GM21360 (cell line): Measurements from ENCODE around the gene CEACAM6.

Experiments
- ATAC-seq: cut with Tn5 transposase; IDR thresholded peaks from one replicate; pipeline ENCODE4 v1.9.1; 2021; ENCODE audit warnings: mild to moderate bottlenecking, moderate library complexity; ENCODE audit not compliant: unreplicated experiment

CEACAM6 gene

DNA sequence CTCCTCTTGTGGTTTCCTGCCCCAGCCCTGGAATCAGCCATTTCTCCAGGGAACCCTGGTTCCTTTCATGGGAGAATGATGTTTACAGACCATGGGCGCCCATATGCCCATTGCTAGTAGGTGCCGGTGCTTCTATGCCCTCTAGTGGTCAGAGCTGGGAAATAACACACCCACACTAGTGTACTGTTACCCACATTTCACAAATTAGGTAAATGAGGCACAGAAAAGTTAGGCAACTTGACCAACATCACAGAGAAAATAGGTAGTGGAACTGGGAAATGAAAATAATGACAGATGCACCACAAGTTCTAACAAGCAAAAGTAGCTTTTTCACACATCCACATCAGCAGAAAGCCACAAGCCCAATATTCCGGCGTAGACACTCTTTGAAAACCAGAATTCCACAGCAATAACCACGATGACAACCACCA is 39.7 kb downstream of the CEACAM6 start:
- no peak for ATAC-seq

DNA sequence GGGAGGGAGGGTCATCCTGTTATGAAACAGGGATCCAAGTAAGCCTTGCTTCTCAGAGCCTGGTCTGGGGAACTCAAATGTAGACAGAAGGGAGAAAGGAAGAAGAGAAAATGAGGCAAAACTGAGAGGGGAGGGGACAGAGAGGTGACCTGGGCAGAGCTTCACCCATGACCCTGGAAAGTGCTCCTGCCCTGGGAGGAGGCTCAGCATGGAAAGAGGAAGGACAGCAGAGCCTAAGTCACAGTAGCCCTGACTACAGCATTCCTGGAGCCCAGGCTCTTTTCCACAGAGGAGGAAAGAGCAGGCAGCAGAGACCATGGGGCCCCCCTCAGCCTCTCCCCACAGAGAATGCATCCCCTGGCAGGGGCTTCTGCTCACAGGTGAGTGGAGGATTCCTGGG is 41.0 kb downstream of the CEACAM6 start, which contains the start of gene CEACAM3:
TSS of gene CEACAM3 (plus strand) at position 226 of the 400 bp plus-strand sequence. CDS start at position 317, 91 bp downstream.
- ATAC-seq = no peak

DNA sequence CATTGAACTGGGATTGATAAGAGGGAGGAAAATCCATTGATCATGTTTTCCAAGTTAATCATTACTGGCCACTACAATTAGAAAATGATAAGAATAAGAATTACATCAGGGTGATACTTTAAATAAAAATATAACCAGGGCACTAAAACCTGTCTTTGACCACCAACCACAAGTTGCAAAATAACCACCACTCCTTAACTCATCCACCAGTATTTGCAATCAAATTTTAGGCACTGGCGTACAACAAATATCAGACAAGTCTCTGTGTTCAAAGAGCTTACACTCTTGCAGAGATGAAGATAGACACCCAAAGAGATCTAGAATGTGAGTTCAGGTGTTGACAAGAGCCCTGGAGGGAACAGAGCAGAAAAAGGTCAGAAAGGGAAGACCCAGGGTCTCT is 41.6 kb downstream of the CEACAM6 start:
- ATAC-seq = no peak

DNA sequence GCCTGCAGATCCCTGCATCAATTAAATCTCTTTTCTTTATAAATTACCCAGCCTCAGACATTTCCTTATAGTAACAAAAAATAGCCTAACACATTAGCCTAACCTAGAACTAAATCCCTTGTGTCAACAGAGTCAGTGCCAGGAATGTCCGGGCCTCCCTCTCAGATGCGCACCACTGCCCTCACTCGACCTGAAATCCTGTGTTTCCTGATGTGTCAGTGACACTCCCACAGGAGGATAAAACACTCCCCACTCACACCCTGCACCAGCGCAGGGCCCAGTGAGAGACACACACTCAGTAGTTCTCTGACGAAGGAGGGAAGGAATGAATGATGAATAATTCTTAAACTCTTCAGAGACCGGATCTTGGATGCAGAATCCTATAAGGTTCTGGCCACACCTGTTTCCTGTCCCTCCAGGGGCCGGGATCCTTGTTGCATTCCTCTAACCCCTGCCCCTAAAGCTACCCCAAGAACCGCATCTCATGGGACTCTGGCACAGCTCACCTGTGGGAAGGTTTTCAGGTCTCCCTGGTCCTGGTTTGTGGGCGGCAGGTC is 44.2 kb downstream of the CEACAM6 start:
- ATAC-seq = no peak

DNA sequence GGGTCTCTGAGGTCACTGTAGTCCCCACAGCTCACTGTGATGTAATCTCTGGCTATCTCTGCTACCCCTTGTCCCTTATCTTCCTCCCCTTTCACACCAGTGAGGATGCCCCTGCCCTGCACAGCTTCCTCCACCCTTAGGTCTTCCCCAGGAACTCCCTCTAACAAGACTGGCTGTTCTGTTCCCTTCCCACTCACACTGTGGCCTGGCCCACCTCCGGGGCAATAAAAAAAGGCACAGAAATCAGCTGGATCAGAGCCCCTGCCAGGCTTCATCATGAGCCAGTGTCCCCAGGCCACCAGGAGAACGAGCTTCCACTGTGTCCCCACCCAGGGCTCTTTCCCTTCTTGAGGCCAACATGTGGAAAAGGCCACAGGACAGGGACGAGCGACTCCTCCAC is 45.7 kb downstream of the CEACAM6 start:
- ATAC-seq = no peak

DNA sequence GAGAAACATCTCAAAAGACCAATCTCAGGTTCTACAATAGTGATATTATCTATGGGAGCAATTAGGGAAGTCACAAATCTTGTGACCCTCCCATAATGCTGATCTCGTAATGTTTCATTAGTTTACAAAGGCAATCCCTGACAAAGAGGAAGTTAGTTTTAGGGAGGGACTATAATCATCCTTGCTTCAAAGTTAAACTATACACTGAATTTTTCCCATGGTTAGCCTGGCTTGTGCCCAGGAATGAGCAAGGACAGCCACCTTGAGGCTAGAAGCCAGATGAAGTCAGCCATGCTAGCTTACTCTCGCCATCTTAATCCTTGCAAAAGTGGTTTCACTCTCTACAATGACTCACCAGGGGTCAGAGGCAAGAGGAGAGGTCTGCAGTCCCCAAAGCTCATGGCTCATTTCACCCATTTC is 46.5 kb downstream of the CEACAM6 start:
- ATAC-seq = no peak

DNA sequence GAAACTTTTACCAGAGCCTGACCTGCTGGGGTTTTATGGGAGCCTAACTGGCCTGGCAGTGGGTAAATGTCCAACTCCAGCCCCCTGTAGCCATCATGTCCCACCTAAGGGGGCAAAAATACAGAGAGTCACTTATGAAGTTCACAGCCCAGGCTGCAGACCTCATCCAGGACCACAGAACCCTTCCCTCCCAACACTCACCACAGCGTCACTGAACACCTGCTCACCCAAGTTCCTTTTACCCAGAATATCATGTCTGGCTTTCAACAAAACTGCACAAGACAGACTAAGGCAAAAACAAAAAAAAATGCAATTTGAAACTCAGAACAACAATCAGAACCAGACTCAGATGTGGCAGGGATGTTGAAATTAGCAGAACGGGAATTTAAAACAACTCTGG is 47.4 kb downstream of the CEACAM6 start:
- no peak for ATAC-seq

DNA sequence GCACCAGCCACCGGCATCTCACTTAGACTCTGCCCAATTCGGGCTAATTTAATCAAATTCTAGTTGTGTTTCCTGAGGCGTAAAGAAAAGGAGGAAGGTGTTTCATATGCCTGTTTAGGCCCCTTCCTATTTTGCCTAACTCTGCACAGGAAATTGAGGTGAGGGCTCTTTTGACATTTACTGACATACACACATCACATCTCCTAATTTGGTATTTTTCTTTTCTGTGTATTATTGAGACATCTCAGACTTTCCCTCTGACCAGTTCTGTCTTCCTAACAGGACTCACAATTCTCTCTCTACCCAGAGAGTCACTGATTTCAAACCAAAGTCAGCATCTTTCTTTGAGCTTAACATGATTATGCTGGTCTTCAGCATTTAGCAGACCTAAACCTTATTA is 49.0 kb downstream of the CEACAM6 start:
- ATAC-seq = no peak

DNA sequence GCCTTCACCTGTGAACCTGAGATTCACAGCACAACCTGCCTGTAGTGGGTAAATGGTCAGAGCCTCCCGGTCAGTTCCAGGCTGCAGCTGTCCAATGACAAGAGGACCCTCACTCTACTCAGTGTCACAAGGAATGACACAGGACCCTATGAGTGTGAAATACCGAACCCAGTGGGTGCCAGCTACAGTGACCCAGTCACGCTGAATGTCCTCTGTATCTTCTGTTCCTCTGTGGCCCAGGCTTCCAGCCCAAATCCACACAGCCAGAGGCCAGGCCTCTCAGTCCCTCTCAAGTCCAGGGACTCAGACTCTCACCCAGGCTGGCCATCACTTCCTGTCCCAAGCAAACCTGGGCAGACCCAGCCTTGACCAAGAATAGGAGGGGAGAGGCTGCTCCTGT is 51.8 kb downstream of the CEACAM6 start:
- no peak for ATAC-seq

DNA sequence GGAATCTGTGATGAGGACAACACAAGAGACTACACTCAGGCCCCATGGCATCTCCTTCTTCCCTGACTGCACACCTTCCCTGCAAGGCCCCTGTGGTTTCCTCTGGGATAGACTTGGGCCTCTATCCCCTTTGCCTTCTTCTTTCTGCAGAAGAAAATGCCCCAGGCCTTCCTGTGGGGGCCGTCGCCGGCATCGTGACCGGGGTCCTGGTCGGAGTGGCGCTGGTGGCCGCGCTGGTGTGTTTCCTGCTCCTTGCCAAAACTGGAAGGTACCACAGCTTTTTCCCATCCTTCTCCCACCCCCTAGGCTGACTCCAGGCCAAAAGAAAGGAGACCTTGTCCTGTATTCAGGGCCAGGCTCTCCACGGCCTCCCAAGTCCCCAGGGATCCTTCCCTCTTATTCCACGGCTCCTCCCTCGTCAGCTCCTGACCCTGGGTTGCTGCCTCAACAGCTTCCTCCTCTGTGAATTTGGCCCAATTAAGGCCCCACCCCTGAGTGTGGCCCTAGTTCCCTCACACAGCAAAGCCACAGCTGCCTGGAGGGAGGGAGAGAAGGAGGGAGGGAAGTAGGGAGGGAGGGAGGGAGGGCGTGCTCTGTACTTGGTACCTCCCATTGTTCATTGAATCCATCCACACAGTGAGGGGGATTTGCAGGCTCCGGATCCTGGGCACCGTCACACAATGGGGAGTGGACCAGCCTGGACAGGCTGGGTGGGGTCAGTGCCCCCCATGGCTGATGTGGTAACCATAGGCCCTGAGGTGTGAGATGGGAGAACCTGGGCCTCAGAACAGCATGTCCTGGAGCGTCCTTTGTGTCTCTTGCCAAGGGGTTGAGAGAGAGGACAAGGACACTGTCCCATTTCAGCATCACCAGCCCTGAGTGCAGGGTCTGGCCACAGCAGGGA is 53.6 kb downstream of the CEACAM6 start:
- no peak for ATAC-seq

DNA sequence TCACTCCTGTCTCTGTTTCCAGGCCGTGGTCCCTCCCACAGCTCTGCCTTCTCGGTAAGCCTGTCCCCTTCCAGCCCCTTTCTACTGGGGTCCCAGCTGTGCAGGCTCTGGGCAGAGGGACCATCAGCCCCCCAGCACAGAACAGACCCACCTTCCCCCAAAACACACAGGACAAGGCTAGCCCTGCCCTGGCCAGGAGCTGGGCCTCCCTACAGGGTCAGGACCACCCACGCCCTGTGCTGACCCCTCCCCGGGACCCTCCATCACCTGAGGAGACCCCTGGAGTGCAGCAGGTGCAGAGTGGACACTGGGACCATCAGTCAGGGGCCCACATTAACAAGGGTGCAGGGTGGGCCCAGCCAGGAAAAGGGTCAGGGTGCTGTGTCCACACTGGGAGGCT is 55.0 kb downstream of the CEACAM6 start:
- ATAC-seq = no peak

DNA sequence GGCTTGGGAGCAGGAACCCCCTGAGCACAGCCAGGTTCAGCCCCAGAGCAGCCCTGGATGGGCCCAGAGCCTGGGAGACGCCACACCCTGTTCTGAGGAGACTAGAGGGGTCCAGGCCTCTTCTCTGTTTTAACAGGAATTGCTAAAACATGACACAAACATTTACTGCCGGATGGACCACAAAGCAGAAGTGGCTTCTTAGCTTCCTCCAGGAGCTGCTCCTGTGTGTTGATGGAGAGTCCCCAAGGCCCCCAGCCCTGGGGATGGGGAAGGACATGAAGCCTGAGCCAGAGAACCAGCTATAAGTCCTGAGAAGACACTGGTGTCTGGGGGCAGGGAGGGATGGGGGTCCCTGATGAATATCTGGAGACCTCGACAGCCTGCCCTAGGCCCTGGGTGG is 55.7 kb downstream of the CEACAM6 start:
- ATAC-seq = no peak

DNA sequence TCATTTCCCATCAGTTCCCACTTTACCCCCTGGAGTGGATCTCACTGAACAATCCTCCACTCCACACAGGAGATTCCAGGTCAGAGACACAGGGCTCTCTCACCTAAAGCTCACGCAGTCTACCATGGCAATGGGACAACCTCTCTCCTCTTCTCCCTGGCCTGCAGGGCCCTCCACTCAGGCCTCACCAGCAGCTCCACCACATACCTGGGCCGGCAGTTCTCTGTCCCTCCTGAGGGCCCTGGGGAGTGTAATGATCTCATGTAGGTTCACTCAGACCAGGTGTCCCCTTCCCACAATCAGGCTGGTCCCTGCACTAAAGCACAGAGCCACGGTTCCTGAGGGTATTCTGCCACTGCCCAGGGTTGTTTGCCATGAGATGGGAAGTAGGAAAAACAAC is 56.7 kb downstream of the CEACAM6 start:
- ATAC-seq = no peak

DNA sequence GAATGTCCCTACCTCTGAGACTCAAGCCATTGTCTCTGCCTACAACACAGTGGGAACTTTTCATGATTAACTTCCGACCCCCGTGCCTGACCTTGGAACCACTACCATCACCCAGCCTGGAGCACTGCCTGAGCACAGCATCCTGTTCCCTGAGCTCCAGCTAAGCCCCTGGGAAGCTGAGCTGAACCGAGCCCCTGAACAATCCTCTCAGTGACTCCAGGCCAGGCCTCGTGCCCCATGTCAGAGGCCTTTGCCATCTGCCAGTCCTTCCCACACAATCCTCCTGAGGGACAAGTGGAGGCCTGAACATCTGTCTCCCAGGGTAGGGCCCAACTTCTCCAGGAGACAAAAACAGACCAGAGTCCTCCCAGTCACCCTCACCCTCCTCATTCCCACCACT is 58.6 kb downstream of the CEACAM6 start:
- ATAC-seq = no peak

DNA sequence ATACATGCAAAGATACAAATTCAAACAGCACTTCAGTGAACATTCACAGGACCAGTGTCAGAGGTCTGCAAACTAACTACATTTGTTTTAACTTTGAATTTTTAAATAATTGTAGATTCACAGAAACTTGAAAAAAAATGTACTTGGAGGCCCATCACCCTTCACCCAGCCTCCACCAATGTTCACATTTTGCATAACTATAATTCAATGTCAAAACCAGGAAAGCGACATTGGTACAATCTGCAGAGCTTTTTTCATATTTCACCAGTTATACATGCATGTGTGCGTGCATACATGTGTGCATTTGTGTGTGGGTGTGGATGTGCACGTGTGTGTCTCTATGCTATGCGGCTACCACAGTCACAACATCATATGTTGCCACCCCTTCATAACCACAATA is 60.0 kb downstream of the CEACAM6 start:
- ATAC-seq = no peak

DNA sequence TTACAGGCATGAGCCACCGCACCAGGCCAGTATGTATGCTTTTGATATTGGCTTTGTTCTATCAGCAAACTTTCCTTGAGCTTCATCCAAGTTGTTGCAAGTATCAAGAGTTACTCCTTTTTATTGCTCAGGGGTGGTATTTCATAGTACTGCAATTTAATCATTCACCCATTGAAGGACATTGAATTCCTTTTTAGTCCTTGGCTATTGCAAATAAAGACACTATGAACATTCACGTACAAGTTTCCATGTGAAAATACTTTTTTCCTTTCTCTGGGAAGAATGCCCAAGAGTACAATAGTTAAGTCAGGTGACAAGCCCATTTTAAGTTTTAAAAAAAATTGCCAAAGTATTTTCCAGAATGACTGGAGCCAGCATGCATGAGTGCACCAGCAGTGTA is 61.4 kb downstream of the CEACAM6 start:
- no peak for ATAC-seq

DNA sequence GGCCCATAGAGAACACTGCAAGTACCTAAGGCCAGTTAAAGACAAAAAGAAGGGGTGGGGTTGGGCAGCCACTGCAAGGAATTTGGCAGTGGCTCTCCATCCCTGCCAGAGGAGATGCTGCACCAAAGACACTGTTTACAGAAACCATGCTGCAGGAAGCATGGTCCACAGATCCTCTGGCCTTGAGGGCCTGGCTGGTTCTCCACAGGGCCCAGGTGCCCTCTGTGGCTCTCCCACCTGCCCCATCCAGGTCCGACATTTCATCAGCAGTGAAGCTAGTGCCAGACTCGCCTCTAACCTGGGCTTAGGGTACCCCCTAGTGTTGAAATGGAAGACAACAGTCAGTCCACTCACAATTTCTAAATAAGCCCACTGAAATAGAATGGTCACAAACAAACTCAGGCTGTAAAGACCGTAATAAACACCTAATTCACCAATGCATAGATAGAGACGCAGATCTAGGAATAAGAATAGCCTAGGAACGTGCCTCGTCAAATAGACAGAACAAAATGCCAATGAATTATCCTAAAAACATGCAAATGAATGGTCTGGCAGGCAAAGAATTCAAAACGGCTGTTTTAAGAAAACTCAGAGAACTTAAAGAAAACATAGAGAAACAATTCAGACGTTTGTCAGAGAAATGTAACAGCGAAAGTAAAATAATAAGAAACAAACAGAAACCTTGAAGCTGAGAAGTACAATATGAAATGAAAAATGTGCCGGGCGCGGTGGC is 65.8 kb downstream of the CEACAM6 start:
- no peak for ATAC-seq
